Measurements from ENCODE around the gene TRAPPC10.
A peak's percentile ranks its signal among the peaks of the same experiment; 100 is the strongest.
"Not testable (repeated sequence)": the region's sequence is repeated elsewhere in the genome, so short reads cannot be mapped to it uniquely, and the experiment has no call there.

Gene TRAPPC10

GRCh38 chr21:44145616-44146015, 133.5 kb downstream of the TRAPPC10 start:
- not testable (repeated sequence) for DNase-seq
- peak; percentile 20 for ATAC-seq

- not testable (repeated sequence) for ATAC-seq, DNase-seq
These were observed 135.0 kb downstream of the TRAPPC10 start for GRCh38 chr21:44147108-44147507.

GRCh38 chr21:44150255-44150654, 138.1 kb downstream of the TRAPPC10 start:
- not testable (repeated sequence) for DNase-seq

GRCh38 chr21:44153214-44153888, 141.2 kb downstream of the TRAPPC10 start:
- peak; percentile 54 for ATAC-seq

More at GRCh38 chr21:44150255-44150654, 138.1 kb downstream of the TRAPPC10 start:
- not testable (repeated sequence) for ATAC-seq

GRCh38 chr21:44153889-44154228, 141.8 kb downstream of the TRAPPC10 start:
- peak; percentile 62 for ATAC-seq

More at GRCh38 chr21:44153214-44153888, 141.2 kb downstream of the TRAPPC10 start:
- DNase-seq, result not testable (repeated sequence)

GRCh38 chr21:44154816-44155230, 142.7 kb downstream of the TRAPPC10 start:
- ATAC-seq, DNase-seq: not testable (repeated sequence)

More at GRCh38 chr21:44153889-44154228, 141.8 kb downstream of the TRAPPC10 start:
- DNase-seq, result peak; percentile 43

GRCh38 chr21:44155231-44155993, 143.3 kb downstream of the TRAPPC10 start:
- not testable (repeated sequence) for DNase-seq
- ATAC-seq, result peak; percentile 41

GRCh38 chr21:44155994-44156380, 143.9 kb downstream of the TRAPPC10 start:
- not testable (repeated sequence) for ATAC-seq, DNase-seq

All from stimulated activated naive CD8-positive, alpha-beta T cell treated with anti-CD3 and anti-CD28 coated beads, Interleukin-15, Interleukin-2, amounts not matched to agents 100 U/mL and 50 U/mL, for 24 hours (primary cell).